Measurements from ENCODE around the gene CDH8.

DNA sequence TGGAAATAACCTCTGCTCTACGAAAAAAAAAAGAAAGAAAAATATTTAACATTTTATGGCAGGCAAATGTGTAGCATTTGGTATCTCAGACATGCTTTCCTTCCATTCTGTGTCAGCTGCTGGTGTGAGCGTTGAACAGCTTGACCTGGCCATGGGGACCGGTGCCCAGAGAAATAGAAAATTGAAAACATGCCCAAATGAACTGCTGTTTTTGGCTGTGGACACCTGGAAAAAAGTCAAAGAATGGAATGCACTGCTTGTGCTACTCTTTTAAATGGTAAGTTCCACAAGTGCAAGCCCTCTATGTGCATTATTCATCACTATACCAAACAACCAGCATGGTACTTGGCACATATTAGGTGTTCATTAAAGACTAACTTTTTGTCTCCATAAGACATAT, 127.2 kb downstream of the CDH8 start:
- TF ChIP-seq, protein P1, sequence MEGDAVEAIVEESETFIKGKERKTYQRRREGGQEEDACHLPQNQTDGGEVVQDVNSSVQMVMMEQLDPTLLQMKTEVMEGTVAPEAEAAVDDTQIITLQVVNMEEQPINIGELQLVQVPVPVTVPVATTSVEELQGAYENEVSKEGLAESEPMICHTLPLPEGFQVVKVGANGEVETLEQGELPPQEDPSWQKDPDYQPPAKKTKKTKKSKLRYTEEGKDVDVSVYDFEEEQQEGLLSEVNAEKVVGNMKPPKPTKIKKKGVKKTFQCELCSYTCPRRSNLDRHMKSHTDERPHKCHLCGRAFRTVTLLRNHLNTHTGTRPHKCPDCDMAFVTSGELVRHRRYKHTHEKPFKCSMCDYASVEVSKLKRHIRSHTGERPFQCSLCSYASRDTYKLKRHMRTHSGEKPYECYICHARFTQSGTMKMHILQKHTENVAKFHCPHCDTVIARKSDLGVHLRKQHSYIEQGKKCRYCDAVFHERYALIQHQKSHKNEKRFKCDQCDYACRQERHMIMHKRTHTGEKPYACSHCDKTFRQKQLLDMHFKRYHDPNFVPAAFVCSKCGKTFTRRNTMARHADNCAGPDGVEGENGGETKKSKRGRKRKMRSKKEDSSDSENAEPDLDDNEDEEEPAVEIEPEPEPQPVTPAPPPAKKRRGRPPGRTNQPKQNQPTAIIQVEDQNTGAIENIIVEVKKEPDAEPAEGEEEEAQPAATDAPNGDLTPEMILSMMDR (conservative IDR thresholded peaks at IDR 0.05 in 1 of 2, IDR thresholded peaks at IDR 0.05 in 1 of 2; ENCODE audit: low read depth in 1 of 2, low read length in 2 of 2), result no peak
- TF ChIP-seq EZH2 (IDR thresholded peaks at IDR 0.05; ENCODE audit: low read length, missing control alignments), result no peak
